SU-DHL-6 (cell line): ENCODE data around the gene CLEC1B.

Experiments
- H2AFZ ChIP-seq: fragments of 200-600 bp; sonication (generic); 2 replicates; pipeline ENCODE4 v1.6.1; 2014; ENCODE audit warnings: low read depth, mild to moderate bottlenecking, moderate library complexity, mixed read lengths, antibody characterized with exemption, low read length; ENCODE audit not compliant: severe bottlenecking
- H3F3A ChIP-seq: fragments of 200-600 bp; shearing (Covaris generic); 2 replicates; pipeline ENCODE4 v1.6.0; 2016; ENCODE audit warnings: antibody characterized with exemption, mild to moderate bottlenecking; ENCODE audit not compliant: insufficient read depth
- H3K27ac ChIP-seq: fragments of 200-600 bp; sonication (generic); 2 replicates; pipeline ENCODE4 v1.5.1; 2016; ENCODE audit warnings: low read depth, mild to moderate bottlenecking, low read length, moderate library complexity, mixed read lengths
- H3K27me3 ChIP-seq: fragments of 200-600 bp; sonication (generic), shearing (Covaris generic); 2 replicates; pipeline ENCODE4 v1.6.0; 2014; ENCODE audit warnings: mild to moderate bottlenecking, low read length
- H3K36me3 ChIP-seq: fragments of 200-600 bp; sonication (generic); 2 replicates; pipeline ENCODE4 v1.6.1; 2014; ENCODE audit warnings: mild to moderate bottlenecking, low read length, mixed read lengths
- H3K4me2 ChIP-seq: fragments of 300-600, 200-600 bp; shearing (Covaris generic), sonication (generic); 2 replicates; pipeline ENCODE4 v1.6.0; 2014; ENCODE audit warnings: low read length, low read depth, mild to moderate bottlenecking; ENCODE audit not compliant: poor library complexity, severe bottlenecking
- H3K4me3 ChIP-seq: fragments of 200-600 bp; sonication (generic); 2 replicates; pipeline ENCODE4 v1.5.1; 2014; ENCODE audit warnings: antibody characterized with exemption, low read length, mild to moderate bottlenecking, mixed read lengths; ENCODE audit not compliant: insufficient read depth, poor library complexity, severe bottlenecking
- H3K79me2 ChIP-seq: fragments of 200-600 bp; sonication (generic); 2 replicates; pipeline ENCODE4 v1.6.1; 2014; ENCODE audit warnings: mild to moderate bottlenecking, low read length, moderate library complexity; ENCODE audit not compliant: insufficient read depth
- H3K9ac ChIP-seq: fragments of 200-600 bp; sonication (generic); 2 replicates; pipeline ENCODE4 v1.7.0; 2014; ENCODE audit warnings: mild to moderate bottlenecking, low read length
- H3K9me2 ChIP-seq: fragments of 200-600 bp; sonication (generic); replicated peaks from 2 replicates; pipeline ENCODE4 v1.6.1; 2014; ENCODE audit warnings: low read length; ENCODE audit not compliant: insufficient read depth
- H3K9me3 ChIP-seq: fragments of 200-600 bp; sonication (generic); 2 replicates; pipeline ENCODE4 v1.6.1; 2014; ENCODE audit warnings: low read length, mixed read lengths; ENCODE audit not compliant: insufficient read depth
- H4K20me1 ChIP-seq: fragments of 200-600 bp; sonication (generic); 2 replicates; pipeline ENCODE4 v1.6.1; 2014; ENCODE audit warnings: low read depth, mild to moderate bottlenecking, antibody characterized with exemption, low read length, moderate library complexity, mixed read lengths
- CTCF ChIP-seq: fragments of 200-600 bp; sonication (generic); IDR thresholded peaks from one replicate; pipeline ENCODE4 v1.5.1; 2017; ENCODE audit warnings: antibody characterized with exemption, mild to moderate bottlenecking, low read length, moderate library complexity; ENCODE audit not compliant: insufficient read depth, poor library complexity, severe bottlenecking
- EZH2phosphoT487 ChIP-seq: fragments of 200-600 bp; sonication (generic), shearing (Covaris generic); conservative IDR thresholded peaks from 2 replicates; pipeline ENCODE4 v1.6.1; 2018; ENCODE audit warnings: mild to moderate bottlenecking, antibody characterized with exemption, low read length, moderate library complexity, mixed read lengths

CLEC1B gene

GRCh38 chr12:9973949-9974348 is 25.0 kb downstream of the CLEC1B start:
- no peaks in the 10 kb centered on the region for H3K9me3 ChIP-seq
- no peak overlapping the region for H3K9ac ChIP-seq

GRCh38 chr12:9971181-9971580 is 27.7 kb downstream of the CLEC1B start, which contains the start of gene CLEC12A:
CLEC12A (plus strand) TSS chr12:9971409; CDS start chr12:9971597, 188 bp downstream.
- no peaks in the 10 kb centered on the region for H3K79me2 ChIP-seq
- no peaks in the 10 kb centered on the region for H3F3A ChIP-seq
- no peaks in the 10 kb centered on the region for H3K9me2 ChIP-seq
- no peaks in the 10 kb centered on the region for H4K20me1 ChIP-seq
- H3K4me3 ChIP-seq: no peak within 1 kb of the TSS
- no peak within 1 kb of the TSS for H3K4me2 ChIP-seq
- H2AFZ ChIP-seq: no peak within 1 kb of the TSS
- H3K9ac ChIP-seq: no peak within 1 kb of the TSS
- H3K27me3 ChIP-seq: no peaks in the 10 kb centered on the region
- no peak for TF ChIP-seq EZH2phosphoT487
- no peak for TF ChIP-seq CTCF
- H3K27ac ChIP-seq: no peak within 1 kb of the TSS
- H3K36me3 ChIP-seq: no peaks in the 10 kb centered on the region
- no peaks in the 10 kb centered on the region for H3K9me3 ChIP-seq

More at GRCh38 chr12:9973949-9974348, 25.0 kb downstream of the CLEC1B start:
- no peak overlapping the region for H2AFZ ChIP-seq
- TF ChIP-seq CTCF (no peak), EZH2phosphoT487 (no peak)
- H3K36me3 ChIP-seq: no peaks in the 10 kb centered on the region
- no peak overlapping the region for H3K27ac ChIP-seq
- no peak overlapping the region for H3K4me3 ChIP-seq
- no peaks in the 10 kb centered on the region for H3K9me2 ChIP-seq
- H3K79me2 ChIP-seq: no peaks in the 10 kb centered on the region
- no peak overlapping the region for H3K4me2 ChIP-seq
- H3K27me3 ChIP-seq: no peaks in the 10 kb centered on the region
- no peaks in the 10 kb centered on the region for H3F3A ChIP-seq
- H4K20me1 ChIP-seq: no peaks in the 10 kb centered on the region

- Histone ChIP-seq H2AFZ (no peak overlapping the region), H4K20me1 (no peaks in the 10 kb centered on the region), H3K79me2 (no peaks in the 10 kb centered on the region), H3K36me3 (no peaks in the 10 kb centered on the region), H3K4me3 (no peak overlapping the region), H3K9ac (no peak overlapping the region), H3K4me2 (no peak overlapping the region), H3K27me3 (no peaks in the 10 kb centered on the region), H3K9me2 (no peaks in the 10 kb centered on the region), H3K9me3 (no peaks in the 10 kb centered on the region), H3K27ac (no peak overlapping the region), H3F3A (no peaks in the 10 kb centered on the region)
- TF ChIP-seq EZH2phosphoT487: no peak
- no peak for TF ChIP-seq CTCF
Measured at GRCh38 chr12:9969673-9970072, 29.2 kb downstream of the CLEC1B start.

GRCh38 chr12:9961901-9962300 is 37.0 kb downstream of the CLEC1B start:
- H2AFZ ChIP-seq: no peak overlapping the region
- H3K27me3 ChIP-seq: no peaks in the 10 kb centered on the region
- no peak overlapping the region for H3K4me2 ChIP-seq
- H3K9me2 ChIP-seq: no peaks in the 10 kb centered on the region
- no peaks in the 10 kb centered on the region for H3K79me2 ChIP-seq
- H3K27ac ChIP-seq: no peak overlapping the region
- H3K4me3 ChIP-seq: no peak overlapping the region
- no peaks in the 10 kb centered on the region for H3K36me3 ChIP-seq
- TF ChIP-seq EZH2phosphoT487 (no peak), CTCF (no peak)
- H3K9ac ChIP-seq: no peak overlapping the region
- H4K20me1 ChIP-seq: no peaks in the 10 kb centered on the region
- no peaks in the 10 kb centered on the region for H3F3A ChIP-seq
- H3K9me3 ChIP-seq: no peaks in the 10 kb centered on the region
